Omental fat pad (tissue), 4 donors: ENCODE data around the gene MPHOSPH9. TPM values are rescaled to one million over a fixed set of nuclear protein-coding genes. Genes with fewer than 3 reads are reported as not detected.

Experiments used
- ATAC-seq: fragments of 150-250 bp; one replicate; pipeline ENCODE4 v1.9.1; 2016; ENCODE audit warnings: mild to moderate bottlenecking, moderate library complexity; ENCODE audit not compliant: low FRiP score
- DNase-seq: peaks from one replicate; pipeline ENCODE4 v3.0.0-alpha.2; 2019; ENCODE audit warnings: low spot score
- CTCF ChIP-seq, 3 donors: fragments of 450-650 bp; IDR thresholded peaks; one replicate each; pipeline ENCODE4 v1.5.1; 2016 to 2017; ENCODE audit warnings: antibody characterized with exemption in 3 of 3, mild to moderate bottlenecking in 3 of 3, moderate library complexity in 2 of 3
- total RNA-seq, 4 donors: library from RNA; depleted of rRNA; stranded (reverse); fragments of >200 nt; gene quantifications; one replicate each; pipeline ENCODE4 v1.1.0, GENCODE V29; 2016

The MPHOSPH9 gene
- total RNA-seq, 4 donors from 2014 or later, result 17.3 to 27.6 (median 23.9) TPM

GRCh38 chr12:123245678-123246077 lies 12.7 kb upstream of the MPHOSPH9 start:
- no peak for TF ChIP-seq CTCF (IDR thresholded peaks at IDR 0.05)
- DNase-seq (no peak), ATAC-seq (no peak)

GRCh38 chr12:123243671-123244262 lies 10.8 kb upstream of the MPHOSPH9 start:
- ATAC-seq (no peak), DNase-seq (no peak)
- no peak for TF ChIP-seq CTCF (IDR thresholded peaks at IDR 0.05)

GRCh38 chr12:123242116-123242904 lies 9.4 kb upstream of the MPHOSPH9 start:
- DNase-seq (no peak), ATAC-seq (no peak)
- TF ChIP-seq CTCF (IDR thresholded peaks at IDR 0.05), result no peak

- DNase-seq, result no peak
- no peak for TF ChIP-seq CTCF (IDR thresholded peaks at IDR 0.05)
- ATAC-seq, result no peak
Measured at GRCh38 chr12:123238961-123239360, 6.0 kb upstream of the MPHOSPH9 start.

GRCh38 chr12:123238330-123238682 lies 5.4 kb upstream of the MPHOSPH9 start:
- DNase-seq, result no peak
- no peak for ATAC-seq
- no peak for TF ChIP-seq CTCF (IDR thresholded peaks at IDR 0.05)

GRCh38 chr12:123237646-123238329 lies 4.8 kb upstream of the MPHOSPH9 start:
- DNase-seq (peak; percentile 73), ATAC-seq (peak; percentile 13)
- no peak for TF ChIP-seq CTCF (IDR thresholded peaks at IDR 0.05)
